Measurements from ENCODE around the gene DNAJB8. TPM values are rescaled to one million over a fixed set of nuclear protein-coding genes. Genes with fewer than 3 reads are reported as not detected.
A peak's percentile ranks its signal among the peaks of the same experiment; 100 is the strongest.

The DNAJB8 gene
- total and polyA plus RNA-seq, 9 of the 15 experiments (the other 6 are each of a cell fraction or from before 2014, with no cell fraction given), result not detected

DNA sequence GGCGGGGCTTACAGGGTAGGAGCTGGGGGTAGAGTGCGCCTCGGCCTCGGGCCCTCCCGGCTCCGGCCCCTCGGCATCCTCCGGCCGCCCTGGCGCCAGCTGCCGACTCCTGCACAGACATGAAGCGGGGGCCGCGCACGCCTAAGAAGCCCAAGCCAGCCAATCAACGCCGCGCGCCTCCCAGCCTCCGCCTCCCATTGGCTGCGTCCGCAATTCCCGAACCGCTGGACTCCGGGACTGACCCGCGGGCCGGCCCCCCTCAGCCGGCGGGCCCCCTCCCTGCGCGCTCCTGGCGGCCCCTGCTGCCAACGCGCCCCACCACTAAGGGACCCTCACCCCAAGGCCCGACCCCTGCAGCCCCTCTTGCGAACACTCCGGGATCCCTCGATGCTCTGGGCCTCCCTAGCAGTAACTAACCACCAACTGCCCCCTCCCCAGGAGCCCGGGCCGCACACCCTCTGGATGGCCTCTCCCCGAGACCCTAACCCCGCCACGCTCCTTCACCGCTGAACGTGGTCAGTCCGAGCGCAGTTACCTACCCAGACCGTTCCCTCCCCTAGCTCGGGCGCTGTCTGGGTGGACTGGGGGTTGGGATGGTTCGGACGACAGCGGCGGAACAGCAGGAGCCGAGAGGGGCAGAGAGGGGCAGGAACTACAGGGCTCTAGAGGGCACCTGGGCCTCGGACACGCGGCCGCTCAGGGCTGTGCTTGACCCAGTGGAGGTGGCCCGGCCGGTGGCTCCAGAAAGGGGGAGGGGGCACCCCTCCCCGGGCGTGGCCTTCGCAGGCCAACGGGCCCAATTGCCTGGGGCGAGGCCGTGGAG, 21.3 kb upstream of the DNAJB8 start (continued):
- TF ChIP-seq PRPF4 (IDR thresholded peaks at IDR 0.05; ENCODE audit: insufficient read depth, low read depth, low read length, poor library complexity, severe bottlenecking), result no peak
- TF ChIP-seq, protein P1, sequence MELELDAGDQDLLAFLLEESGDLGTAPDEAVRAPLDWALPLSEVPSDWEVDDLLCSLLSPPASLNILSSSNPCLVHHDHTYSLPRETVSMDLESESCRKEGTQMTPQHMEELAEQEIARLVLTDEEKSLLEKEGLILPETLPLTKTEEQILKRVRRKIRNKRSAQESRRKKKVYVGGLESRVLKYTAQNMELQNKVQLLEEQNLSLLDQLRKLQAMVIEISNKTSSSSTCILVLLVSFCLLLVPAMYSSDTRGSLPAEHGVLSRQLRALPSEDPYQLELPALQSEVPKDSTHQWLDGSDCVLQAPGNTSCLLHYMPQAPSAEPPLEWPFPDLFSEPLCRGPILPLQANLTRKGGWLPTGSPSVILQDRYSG (tag; conservative IDR thresholded peaks at IDR 0.05; ENCODE audit: low read depth), result no peak
- no peak; the same call in 1 of the 2 replicates for TF ChIP-seq ILF3 (IDR thresholded peaks at IDR 0.05; ENCODE audit: borderline replicate concordance)
- TF ChIP-seq ZNF146 (CRISPR knock-in tag; IDR thresholded peaks at IDR 0.05; ENCODE audit: unreplicated experiment), result no peak
- TF ChIP-seq POU5F1 (IDR thresholded peaks at IDR 0.05; ENCODE audit: borderline replicate concordance, low read depth, low read length, partially characterized antibody), result no peak
- TF ChIP-seq, protein P2, sequence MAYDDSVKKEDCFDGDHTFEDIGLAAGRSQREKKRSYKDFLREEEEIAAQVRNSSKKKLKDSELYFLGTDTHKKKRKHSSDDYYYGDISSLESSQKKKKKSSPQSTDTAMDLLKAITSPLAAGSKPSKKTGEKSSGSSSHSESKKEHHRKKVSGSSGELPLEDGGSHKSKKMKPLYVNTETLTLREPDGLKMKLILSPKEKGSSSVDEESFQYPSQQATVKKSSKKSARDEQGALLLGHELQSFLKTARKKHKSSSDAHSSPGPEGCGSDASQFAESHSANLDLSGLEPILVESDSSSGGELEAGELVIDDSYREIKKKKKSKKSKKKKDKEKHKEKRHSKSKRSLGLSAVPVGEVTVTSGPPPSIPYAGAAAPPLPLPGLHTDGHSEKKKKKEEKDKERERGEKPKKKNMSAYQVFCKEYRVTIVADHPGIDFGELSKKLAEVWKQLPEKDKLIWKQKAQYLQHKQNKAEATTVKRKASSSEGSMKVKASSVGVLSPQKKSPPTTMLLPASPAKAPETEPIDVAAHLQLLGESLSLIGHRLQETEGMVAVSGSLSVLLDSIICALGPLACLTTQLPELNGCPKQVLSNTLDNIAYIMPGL (CRISPR knock-in tag; IDR thresholded peaks at IDR 0.05), result no peak
- no peak for TF ChIP-seq ZNF785 (CRISPR knock-in tag; IDR thresholded peaks at IDR 0.05)
- TF ChIP-seq, protein P3, sequence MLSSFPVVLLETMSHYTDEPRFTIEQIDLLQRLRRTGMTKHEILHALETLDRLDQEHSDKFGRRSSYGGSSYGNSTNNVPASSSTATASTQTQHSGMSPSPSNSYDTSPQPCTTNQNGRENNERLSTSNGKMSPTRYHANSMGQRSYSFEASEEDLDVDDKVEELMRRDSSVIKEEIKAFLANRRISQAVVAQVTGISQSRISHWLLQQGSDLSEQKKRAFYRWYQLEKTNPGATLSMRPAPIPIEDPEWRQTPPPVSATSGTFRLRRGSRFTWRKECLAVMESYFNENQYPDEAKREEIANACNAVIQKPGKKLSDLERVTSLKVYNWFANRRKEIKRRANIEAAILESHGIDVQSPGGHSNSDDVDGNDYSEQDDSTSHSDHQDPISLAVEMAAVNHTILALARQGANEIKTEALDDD (IDR thresholded peaks at IDR 0.05), result no peak
- TF ChIP-seq SOX6 (IDR thresholded peaks at IDR 0.05), result no peak
- no peak for TF ChIP-seq ZNF23 (CRISPR knock-in tag; IDR thresholded peaks at IDR 0.05)
- no peak for TF ChIP-seq ZNF282 (CRISPR knock-in tag; IDR thresholded peaks at IDR 0.05)
- TF ChIP-seq PHB2 (IDR thresholded peaks at IDR 0.05; ENCODE audit: low read depth), result no peak
- TF ChIP-seq RBM39 (optimal IDR thresholded peaks at IDR 0.05; ENCODE audit: low read depth, low read length), result no peak
- no peak for TF ChIP-seq CC2D1A (IDR thresholded peaks at IDR 0.05)
- TF ChIP-seq ARHGAP35 (IDR thresholded peaks at IDR 0.05; ENCODE audit: partially characterized antibody), result no peak
- no peak for TF ChIP-seq ZNF408 (CRISPR knock-in tag; IDR thresholded peaks at IDR 0.05; ENCODE audit: low read depth)
- TF ChIP-seq, protein P4, sequence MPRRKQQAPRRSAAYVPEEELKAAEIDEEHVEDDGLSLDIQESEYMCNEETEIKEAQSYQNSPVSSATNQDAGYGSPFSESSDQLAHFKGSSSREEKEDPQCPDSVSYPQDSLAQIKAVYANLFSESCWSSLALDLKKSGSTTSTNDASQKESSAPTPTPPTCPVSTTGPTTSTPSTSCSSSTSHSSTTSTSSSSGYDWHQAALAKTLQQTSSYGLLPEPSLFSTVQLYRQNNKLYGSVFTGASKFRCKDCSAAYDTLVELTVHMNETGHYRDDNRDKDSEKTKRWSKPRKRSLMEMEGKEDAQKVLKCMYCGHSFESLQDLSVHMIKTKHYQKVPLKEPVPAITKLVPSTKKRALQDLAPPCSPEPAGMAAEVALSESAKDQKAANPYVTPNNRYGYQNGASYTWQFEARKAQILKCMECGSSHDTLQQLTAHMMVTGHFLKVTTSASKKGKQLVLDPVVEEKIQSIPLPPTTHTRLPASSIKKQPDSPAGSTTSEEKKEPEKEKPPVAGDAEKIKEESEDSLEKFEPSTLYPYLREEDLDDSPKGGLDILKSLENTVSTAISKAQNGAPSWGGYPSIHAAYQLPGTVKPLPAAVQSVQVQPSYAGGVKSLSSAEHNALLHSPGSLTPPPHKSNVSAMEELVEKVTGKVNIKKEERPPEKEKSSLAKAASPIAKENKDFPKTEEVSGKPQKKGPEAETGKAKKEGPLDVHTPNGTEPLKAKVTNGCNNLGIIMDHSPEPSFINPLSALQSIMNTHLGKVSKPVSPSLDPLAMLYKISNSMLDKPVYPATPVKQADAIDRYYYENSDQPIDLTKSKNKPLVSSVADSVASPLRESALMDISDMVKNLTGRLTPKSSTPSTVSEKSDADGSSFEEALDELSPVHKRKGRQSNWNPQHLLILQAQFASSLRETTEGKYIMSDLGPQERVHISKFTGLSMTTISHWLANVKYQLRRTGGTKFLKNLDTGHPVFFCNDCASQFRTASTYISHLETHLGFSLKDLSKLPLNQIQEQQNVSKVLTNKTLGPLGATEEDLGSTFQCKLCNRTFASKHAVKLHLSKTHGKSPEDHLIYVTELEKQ (CRISPR knock-in tag; IDR thresholded peaks at IDR 0.05), result no peak
- TF ChIP-seq ZNF174 (CRISPR knock-in tag; IDR thresholded peaks at IDR 0.05), result no peak
- no peak for TF ChIP-seq HDGF (IDR thresholded peaks at IDR 0.05)
- TF ChIP-seq, protein P5, sequence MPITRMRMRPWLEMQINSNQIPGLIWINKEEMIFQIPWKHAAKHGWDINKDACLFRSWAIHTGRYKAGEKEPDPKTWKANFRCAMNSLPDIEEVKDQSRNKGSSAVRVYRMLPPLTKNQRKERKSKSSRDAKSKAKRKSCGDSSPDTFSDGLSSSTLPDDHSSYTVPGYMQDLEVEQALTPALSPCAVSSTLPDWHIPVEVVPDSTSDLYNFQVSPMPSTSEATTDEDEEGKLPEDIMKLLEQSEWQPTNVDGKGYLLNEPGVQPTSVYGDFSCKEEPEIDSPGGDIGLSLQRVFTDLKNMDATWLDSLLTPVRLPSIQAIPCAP (CRISPR knock-in tag; IDR thresholded peaks at IDR 0.05; ENCODE audit: borderline replicate concordance), result no peak
- peak; percentile 62 for TF ChIP-seq RBBP5 (IDR thresholded peaks at IDR 0.05; ENCODE audit: borderline replicate concordance, insufficient read depth, low read length, poor library complexity, severe bottlenecking)

Data from K562 (cell line).